PC-9 (cell line): ENCODE measurements around the gene UIMC1.

Source experiments
- EZH2 ChIP-seq: fragments of 200-600 bp; sonication (generic); IDR thresholded peaks from 2 replicates; pipeline ENCODE4 v1.8.0; 2017; ENCODE audit warnings: antibody characterized with exemption, low read depth
- TF ChIP-seq, protein P1 (sequence below): fragments of 200-600 bp; sonication (generic); conservative IDR thresholded peaks from 2 replicates; pipeline ENCODE4 v1.6.1; 2017; ENCODE audit warnings: mixed run types, antibody characterized with exemption, mild to moderate bottlenecking, moderate library complexity

DNA sequence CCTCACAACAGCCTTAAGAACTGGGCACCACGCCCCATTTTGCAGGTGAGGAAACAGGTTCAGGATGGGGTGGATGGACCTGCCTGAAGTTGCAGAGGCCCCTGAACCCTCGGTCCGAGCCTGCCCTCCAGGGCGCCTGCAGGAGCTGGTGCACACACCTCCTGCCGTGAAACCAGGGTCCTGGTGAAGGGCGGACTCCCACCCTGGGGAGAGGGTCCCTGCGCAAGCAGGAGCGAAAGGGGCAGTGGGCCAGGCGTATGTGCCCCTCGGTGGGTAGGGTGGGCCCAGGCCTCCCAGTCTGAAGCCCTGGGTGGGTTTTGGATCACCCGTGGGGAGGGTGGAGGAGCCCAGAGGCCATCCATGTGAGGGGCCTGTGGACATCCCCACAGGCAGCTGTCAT, 145.3 kb downstream of the UIMC1 start:
- TF ChIP-seq, protein P1, sequence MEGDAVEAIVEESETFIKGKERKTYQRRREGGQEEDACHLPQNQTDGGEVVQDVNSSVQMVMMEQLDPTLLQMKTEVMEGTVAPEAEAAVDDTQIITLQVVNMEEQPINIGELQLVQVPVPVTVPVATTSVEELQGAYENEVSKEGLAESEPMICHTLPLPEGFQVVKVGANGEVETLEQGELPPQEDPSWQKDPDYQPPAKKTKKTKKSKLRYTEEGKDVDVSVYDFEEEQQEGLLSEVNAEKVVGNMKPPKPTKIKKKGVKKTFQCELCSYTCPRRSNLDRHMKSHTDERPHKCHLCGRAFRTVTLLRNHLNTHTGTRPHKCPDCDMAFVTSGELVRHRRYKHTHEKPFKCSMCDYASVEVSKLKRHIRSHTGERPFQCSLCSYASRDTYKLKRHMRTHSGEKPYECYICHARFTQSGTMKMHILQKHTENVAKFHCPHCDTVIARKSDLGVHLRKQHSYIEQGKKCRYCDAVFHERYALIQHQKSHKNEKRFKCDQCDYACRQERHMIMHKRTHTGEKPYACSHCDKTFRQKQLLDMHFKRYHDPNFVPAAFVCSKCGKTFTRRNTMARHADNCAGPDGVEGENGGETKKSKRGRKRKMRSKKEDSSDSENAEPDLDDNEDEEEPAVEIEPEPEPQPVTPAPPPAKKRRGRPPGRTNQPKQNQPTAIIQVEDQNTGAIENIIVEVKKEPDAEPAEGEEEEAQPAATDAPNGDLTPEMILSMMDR = no peak
- TF ChIP-seq EZH2 = no peak
